Measurements from ENCODE around the gene BRINP3. TPM values are rescaled to one million over a fixed set of nuclear protein-coding genes. Genes with fewer than 3 reads are reported as not detected.

Gene BRINP3
- total RNA-seq, 1 donor from 2014 or later = 0.77 TPM

DNA sequence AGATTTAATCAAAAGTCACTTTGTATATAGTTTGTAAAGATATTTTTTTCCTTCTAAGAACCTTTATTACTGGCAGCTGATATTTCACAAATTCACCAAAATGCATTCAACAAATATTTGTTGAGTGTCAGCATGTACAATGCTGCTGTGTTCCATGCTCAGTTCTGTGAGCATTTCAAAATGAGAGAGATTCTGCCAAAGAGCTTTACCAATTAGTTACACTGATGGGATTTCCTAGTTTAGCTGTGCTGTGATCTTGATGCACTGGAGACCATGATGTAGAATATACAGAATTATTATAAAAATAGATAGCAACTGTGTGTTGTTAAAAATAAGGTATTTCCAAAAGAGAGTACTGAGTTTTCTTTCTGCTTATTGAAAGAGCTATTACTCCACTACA, 225.6 kb downstream of the BRINP3 start:
- Mint-ChIP-seq H3K4me3 (no peak overlapping the region), H3K27ac (ENCODE audit: unreplicated experiment) (no peak overlapping the region), H3K36me3 (ENCODE audit: low read depth) (peaks cover 5% of the 10 kb centered on the region), H3K9me3 (peaks cover 3% of the 10 kb centered on the region), H3K27me3 (ENCODE audit: low read depth) (peaks cover 3% of the 10 kb centered on the region), H3K4me1 (no peaks in the 10 kb centered on the region)
- DNase-seq (ENCODE audit: low read depth, low spot score) = no peak
- TF ChIP-seq, protein P1, sequence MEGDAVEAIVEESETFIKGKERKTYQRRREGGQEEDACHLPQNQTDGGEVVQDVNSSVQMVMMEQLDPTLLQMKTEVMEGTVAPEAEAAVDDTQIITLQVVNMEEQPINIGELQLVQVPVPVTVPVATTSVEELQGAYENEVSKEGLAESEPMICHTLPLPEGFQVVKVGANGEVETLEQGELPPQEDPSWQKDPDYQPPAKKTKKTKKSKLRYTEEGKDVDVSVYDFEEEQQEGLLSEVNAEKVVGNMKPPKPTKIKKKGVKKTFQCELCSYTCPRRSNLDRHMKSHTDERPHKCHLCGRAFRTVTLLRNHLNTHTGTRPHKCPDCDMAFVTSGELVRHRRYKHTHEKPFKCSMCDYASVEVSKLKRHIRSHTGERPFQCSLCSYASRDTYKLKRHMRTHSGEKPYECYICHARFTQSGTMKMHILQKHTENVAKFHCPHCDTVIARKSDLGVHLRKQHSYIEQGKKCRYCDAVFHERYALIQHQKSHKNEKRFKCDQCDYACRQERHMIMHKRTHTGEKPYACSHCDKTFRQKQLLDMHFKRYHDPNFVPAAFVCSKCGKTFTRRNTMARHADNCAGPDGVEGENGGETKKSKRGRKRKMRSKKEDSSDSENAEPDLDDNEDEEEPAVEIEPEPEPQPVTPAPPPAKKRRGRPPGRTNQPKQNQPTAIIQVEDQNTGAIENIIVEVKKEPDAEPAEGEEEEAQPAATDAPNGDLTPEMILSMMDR (conservative IDR thresholded peaks at IDR 0.05) = no peak

DNA sequence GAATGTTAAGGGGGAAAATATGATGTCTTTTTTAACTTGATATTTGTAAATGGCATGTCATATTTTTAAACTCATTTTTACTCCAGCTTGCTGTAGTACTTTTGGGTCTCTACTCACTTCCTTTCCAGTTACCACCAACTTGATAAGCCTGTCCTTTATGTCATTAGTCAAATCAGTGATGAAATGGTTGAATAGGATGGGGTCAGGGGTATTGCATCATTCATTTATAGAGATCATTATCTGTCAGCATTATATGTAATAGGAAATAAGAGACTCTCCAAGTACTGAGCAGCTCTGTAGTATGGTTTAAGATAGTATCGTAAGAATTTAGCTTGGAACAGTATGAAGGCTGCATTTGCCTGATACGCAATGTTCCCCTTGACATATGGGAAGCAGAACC, 227.3 kb downstream of the BRINP3 start:
- H3K4me1 Mint-ChIP-seq = no peaks in the 10 kb centered on the region
- no peak overlapping the region for H3K27ac Mint-ChIP-seq (ENCODE audit: unreplicated experiment)
- TF ChIP-seq, protein P1 (conservative IDR thresholded peaks at IDR 0.05) = no peak
- peaks cover 5% of the 10 kb centered on the region for H3K36me3 Mint-ChIP-seq (ENCODE audit: low read depth)
- no peak overlapping the region for H3K4me3 Mint-ChIP-seq
- DNase-seq (ENCODE audit: low read depth, low spot score) = no peak
- peaks cover 3% of the 10 kb centered on the region for H3K9me3 Mint-ChIP-seq
- peaks cover 3% of the 10 kb centered on the region for H3K27me3 Mint-ChIP-seq (ENCODE audit: low read depth)

DNA sequence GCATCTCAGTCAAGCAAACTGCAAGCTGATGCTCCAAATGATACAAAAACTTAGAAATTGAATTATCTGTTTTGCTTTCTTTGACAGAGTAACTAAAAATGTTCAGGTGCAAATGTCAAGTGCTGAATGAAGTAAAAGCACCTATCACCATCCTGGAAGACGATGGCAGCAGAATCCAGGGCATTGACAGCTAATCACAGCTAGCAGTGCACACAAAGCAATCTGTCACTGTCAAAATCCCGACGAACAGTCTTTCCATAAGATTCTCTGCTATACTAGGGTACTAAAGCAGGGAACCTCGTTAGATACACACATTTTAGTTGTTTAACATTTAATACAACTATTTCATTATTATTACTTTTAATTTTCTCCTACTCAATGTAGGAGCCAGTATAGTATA, 233.3 kb downstream of the BRINP3 start:
- Mint-ChIP-seq H3K27me3 (ENCODE audit: low read depth) (peaks cover 3% of the 10 kb centered on the region), H3K4me3 (no peak overlapping the region), H3K9me3 (no peaks in the 10 kb centered on the region), H3K36me3 (ENCODE audit: low read depth) (no peaks in the 10 kb centered on the region), H3K27ac (ENCODE audit: unreplicated experiment) (no peak overlapping the region), H3K4me1 (no peaks in the 10 kb centered on the region)
- DNase-seq (ENCODE audit: low read depth, low spot score) = no peak
- TF ChIP-seq, protein P1 (conservative IDR thresholded peaks at IDR 0.05) = no peak

DNA sequence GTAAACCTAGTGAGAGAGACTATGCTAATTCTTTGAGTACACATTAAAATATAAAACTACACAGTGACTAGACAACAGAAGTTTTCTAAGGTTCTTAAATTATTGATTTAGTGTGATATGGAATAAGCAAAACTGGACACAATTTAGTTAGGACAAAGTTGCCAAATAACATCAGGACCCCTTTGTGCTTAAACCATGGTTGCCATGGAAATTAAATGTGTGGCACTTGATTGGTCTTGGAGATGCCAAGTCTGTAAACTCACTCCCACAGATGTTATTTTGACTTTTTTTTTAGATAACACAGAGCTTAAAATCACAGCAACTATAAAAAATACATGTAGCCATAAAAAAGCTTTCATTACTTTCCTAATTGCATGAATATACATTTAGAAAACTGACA, 234.6 kb downstream of the BRINP3 start:
- no peak overlapping the region for H3K27ac Mint-ChIP-seq (ENCODE audit: unreplicated experiment)
- DNase-seq (ENCODE audit: low read depth, low spot score) = no peak
- H3K4me3 Mint-ChIP-seq = no peak overlapping the region
- TF ChIP-seq, protein P1 (conservative IDR thresholded peaks at IDR 0.05) = no peak
- no peaks in the 10 kb centered on the region for H3K9me3 Mint-ChIP-seq
- H3K27me3 Mint-ChIP-seq (ENCODE audit: low read depth) = peaks cover 3% of the 10 kb centered on the region
- H3K4me1 Mint-ChIP-seq = no peaks in the 10 kb centered on the region
- H3K36me3 Mint-ChIP-seq (ENCODE audit: low read depth) = no peaks in the 10 kb centered on the region

DNA sequence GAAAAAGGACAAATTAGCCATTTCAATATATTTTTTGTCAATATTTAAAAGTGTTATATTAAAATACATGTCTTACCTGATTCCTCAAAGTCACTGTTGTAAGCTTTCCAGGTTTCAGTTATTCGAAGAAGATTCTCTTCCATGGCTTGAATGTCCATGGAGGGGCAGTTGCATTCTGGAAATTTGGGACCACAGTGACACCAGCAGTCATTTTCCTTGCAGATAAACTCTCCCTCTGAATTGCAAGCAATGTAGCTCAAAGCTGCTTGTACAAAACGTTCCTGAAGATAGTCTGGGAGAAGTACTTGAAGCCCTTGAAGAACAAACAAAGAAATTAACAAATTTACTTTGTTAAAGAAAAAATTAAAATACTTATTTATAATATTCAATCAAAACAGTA, 251.7 kb downstream of the BRINP3 start:
- Mint-ChIP-seq H3K4me1 (no peaks in the 10 kb centered on the region), H3K9me3 (peaks cover 4% of the 10 kb centered on the region), H3K27me3 (ENCODE audit: low read depth) (no peaks in the 10 kb centered on the region), H3K27ac (ENCODE audit: unreplicated experiment) (no peak overlapping the region), H3K4me3 (no peak overlapping the region), H3K36me3 (ENCODE audit: low read depth) (no peaks in the 10 kb centered on the region)
- DNase-seq (ENCODE audit: low read depth, low spot score) = no peak
- TF ChIP-seq, protein P1 (conservative IDR thresholded peaks at IDR 0.05) = no peak

DNA sequence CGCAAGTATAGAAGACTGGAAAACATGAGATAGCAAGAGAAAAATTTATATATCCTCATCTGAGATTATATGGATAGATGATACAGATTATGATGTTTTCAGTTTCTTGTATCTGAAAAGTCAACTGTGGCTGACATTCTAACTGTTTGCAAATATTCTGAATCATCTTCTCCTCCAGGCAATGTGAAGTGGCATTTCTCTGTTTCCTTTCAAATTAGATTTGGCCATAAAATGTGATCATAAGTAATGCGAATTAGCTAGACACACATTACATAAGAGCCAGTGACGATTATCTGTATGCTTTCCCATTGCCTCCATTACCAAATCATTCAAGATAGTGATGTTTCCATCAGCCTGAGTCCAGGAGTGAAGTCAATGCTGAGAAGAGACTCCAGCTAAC, 265.2 kb downstream of the BRINP3 start:
- Mint-ChIP-seq H3K36me3 (ENCODE audit: low read depth) (no peaks in the 10 kb centered on the region), H3K4me1 (no peaks in the 10 kb centered on the region), H3K27me3 (ENCODE audit: low read depth) (no peaks in the 10 kb centered on the region), H3K4me3 (no peak overlapping the region), H3K27ac (ENCODE audit: unreplicated experiment) (no peak overlapping the region), H3K9me3 (peaks cover 2% of the 10 kb centered on the region)
- TF ChIP-seq, protein P1 (conservative IDR thresholded peaks at IDR 0.05) = no peak
- DNase-seq (ENCODE audit: low read depth, low spot score) = no peak

Measured in neural crest cell (in vitro differentiated cells).